GM19351 (cell line): ENCODE data around the gene PWWP2B.
"Not testable (repeated sequence)": the region's sequence is repeated elsewhere in the genome, so short reads cannot be mapped to it uniquely, and the experiment has no call there.

Source experiments
- ATAC-seq: cut with Tn5 transposase; IDR thresholded peaks from one replicate; pipeline ENCODE4 v1.9.1; 2021; ENCODE audit warnings: mild to moderate bottlenecking, moderate library complexity; ENCODE audit not compliant: unreplicated experiment

Gene PWWP2B

GRCh38 chr10:132429281-132430230, 32.6 kb downstream of the PWWP2B start:
- no peak for ATAC-seq

- ATAC-seq, result no peak
These were observed 33.3 kb downstream of the PWWP2B start for GRCh38 chr10:132430231-132430743.

- no peak for ATAC-seq
These were observed 33.9 kb downstream of the PWWP2B start for GRCh38 chr10:132430861-132431271.

- ATAC-seq, result no peak
These were observed 34.7 kb downstream of the PWWP2B start for GRCh38 chr10:132431537-132432175.

- ATAC-seq, result no peak
These were observed 35.2 kb downstream of the PWWP2B start for GRCh38 chr10:132432176-132432540.

GRCh38 chr10:132433671-132434340, 36.8 kb downstream of the PWWP2B start:
- ATAC-seq, result no peak

- ATAC-seq, result peak; percentile 76
These were observed 37.5 kb downstream of the PWWP2B start for GRCh38 chr10:132434405-132435005.

GRCh38 chr10:132435320-132435719, 38.3 kb downstream of the PWWP2B start:
- not testable (repeated sequence) for ATAC-seq

- ATAC-seq, result not testable (repeated sequence)
These were observed 39.1 kb downstream of the PWWP2B start for GRCh38 chr10:132436096-132436495.

GRCh38 chr10:132436861-132437410, 39.9 kb downstream of the PWWP2B start:
- no peak for ATAC-seq

GRCh38 chr10:132437541-132437950, 40.5 kb downstream of the PWWP2B start:
- ATAC-seq, result no peak

- no peak for ATAC-seq
These were observed 41.4 kb downstream of the PWWP2B start for GRCh38 chr10:132438091-132439024.

- no peak for ATAC-seq
These were observed 42.0 kb downstream of the PWWP2B start for GRCh38 chr10:132439025-132439388.

GRCh38 chr10:132439424-132440163, 42.6 kb downstream of the PWWP2B start:
- no peak for ATAC-seq

GRCh38 chr10:132440791-132441565, 44.0 kb downstream of the PWWP2B start:
- no peak for ATAC-seq

- no peak for ATAC-seq
These were observed 45.0 kb downstream of the PWWP2B start for GRCh38 chr10:132441818-132442524.

- no peak for ATAC-seq
These were observed 45.6 kb downstream of the PWWP2B start for GRCh38 chr10:132442636-132443035.

GRCh38 chr10:132443605-132443982, 46.6 kb downstream of the PWWP2B start:
- peak; percentile 55 for ATAC-seq
